Stimulated activated CD4-positive, alpha-beta T cell treated with anti-CD3 and anti-CD28 coated beads, Interleukin-2, amount 100 ng/mL, for 48 hours (primary cell): ENCODE results near the gene KNDC1.

Experiments
- DNase-seq, 2 donors: peaks; one replicate each; pipeline ENCODE4 v3.0.0-alpha.2; 2020

The KNDC1 gene

DNA sequence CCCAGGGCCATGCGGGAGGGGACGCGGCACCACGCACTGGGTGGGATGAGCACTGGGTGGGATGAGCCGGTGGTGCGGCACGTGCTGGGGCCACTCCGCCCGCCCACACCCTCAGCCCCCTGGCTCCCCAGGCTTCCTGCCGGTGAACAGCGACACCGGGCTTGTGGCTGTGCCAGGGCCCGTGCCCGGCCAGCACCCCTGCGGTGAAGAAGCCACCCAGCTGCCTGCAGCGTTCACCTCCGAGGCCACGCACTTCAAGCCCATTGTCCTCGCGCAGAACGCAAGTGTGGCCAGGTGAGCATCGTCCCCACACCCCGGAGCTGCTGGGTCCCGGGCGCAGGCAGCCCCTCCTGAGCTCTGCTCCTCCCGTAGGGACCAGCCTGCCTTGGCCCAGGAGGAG, 38.2 kb downstream of the KNDC1 start:
- no peak for DNase-seq

DNA sequence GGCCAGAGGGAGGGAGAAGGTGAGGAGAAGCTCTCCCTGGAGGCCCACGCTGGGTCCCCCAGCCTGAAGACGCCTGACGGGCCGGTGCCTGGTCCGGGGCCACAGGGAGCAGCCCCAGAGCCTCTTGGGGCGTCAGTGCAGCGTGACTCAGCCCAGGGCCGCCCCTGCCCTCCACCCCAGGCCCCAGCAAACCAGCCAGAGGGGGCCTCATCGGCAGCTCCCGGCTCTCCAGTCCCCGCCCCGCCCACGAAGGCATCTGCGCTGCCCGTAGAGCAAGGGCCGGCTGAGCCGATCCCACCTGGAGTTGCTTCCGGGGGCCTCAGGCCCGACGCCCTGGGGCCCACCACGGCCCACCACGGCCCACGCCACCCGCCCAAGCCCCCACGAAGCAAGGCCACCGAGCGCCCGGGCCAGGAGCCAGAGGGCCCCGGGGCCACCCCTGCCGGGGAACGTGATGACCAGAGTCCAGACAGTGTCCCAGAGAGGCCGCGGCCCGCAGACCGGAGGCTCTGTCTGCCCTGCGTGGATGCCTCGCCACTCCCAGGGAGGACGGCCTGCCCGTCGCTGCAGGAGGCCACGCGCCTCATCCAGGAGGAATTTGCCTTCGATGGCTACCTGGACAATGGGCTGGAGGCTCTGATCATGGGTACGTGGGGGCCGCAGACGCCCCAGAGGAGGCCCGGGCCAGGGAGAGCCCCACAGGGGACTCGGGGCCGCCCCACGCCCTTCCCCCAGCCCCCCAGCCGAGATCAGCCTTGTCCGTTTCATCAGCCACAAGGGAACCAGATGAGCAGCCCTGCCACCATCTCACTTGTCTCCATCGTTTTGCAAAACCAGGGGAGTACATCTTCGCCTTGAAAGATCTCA, 38.8 kb downstream of the KNDC1 start:
- DNase-seq, result no peak

DNA sequence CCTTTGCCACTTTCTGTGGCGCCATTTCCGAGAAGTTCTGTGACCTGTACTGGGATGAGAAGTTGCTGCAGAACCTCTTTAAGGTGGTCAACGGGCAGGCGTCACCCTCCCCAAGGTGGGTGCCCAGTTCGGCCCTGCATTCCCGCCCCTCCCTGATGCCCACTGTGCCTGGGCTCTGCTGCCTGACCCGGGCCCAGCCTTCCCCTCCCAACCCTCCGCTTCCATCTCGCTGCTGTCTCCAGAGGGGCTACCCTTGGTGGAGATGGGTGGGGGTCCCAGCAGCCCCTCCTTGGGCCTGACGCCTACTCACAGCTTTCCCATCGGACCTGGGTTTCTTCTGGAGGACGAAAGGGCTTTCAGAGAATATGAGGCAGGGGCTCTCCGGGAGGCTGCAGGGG, 39.5 kb downstream of the KNDC1 start:
- no peak for DNase-seq

DNA sequence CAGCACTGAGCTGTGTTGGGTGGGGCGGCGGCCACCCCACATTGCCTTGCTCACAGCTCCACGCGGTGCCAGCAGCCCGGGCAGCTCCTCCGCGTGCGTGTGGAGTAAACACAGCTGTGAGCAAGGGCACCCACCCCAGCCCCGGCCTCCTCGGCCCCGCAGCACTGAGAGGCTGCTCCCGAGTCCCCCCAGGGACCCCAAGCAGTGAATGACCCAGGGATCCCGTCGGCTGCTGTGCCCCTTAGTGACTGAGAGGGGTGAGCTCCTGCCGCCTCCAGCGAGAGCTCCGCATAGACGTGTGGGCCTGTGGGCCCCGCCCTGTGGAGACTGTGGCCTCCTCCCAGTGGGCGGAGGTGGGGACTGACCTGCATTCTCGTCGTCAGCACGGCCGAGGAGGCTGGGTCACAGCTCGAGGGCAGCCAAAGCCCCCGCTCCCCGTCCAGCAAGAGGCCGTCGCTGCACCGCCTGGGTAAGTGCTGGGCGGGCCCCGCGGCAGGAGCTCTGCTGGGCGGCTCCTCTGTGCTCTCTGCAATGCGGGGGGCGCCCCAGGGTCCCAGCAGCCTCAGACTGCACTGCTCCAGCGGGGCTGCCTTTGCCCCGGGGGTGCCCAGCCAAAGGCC, 40.1 kb downstream of the KNDC1 start:
- DNase-seq, result no peak

DNA sequence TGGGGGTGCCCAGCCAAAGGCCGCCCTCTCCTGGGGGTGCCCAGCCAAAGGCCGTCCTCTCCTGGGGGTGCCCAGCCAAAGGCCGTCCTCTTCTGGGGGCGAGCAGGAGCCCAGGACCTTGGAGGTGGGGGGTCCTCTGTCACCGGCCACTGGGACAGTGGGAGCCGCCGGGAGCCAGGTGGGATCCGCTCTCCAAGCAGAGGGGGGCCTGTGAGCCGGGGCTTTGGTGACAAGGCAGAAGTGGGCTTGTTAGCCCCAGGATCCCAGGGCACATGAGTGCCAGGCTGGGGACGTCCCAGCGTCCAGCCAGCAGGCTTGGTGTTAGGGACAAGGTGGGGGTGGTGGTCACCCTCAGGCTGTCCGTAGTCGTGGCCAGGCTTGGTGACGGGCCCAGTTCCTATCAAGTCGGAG, 40.6 kb downstream of the KNDC1 start:
- no peak for DNase-seq

DNA sequence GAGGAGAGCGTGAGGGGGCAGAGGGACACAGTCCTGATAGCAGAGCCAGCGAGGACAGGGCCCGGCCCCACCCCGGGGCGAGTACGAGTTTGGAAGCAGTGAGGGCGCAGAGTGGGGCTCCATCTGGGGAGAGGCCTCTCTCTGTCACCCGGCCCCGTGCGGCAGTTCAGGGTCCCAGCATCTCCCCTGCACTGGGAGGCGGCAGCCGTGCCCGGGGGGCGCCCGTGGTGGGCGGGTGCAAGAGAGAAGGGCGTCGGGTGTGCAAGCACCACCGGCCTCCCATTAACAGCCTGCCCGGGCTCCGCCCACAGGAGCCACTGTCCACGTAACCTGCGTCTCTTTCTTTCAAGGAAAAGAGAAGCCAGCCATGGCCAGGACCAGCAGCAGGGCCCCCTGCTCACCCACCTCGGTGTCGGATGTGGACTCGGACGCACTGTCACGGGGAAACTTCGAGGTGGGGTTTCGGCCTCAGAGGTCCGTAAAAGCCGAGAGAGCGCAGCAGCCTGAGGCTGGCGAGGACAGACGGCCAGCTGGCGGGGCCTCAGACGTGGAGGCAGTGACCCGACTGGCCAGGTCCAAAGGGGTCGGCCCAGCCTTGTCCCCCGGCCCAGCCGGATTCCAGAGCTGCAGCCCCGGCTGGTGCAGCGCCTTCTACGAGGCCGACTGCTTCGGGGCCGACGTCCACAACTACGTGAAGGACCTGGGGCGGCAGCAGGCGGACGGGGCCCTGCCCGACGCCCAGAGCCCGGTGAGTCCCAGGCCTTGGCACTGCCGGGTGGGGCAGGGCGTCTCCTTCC, 41.3 kb downstream of the KNDC1 start:
- no peak for DNase-seq

DNA sequence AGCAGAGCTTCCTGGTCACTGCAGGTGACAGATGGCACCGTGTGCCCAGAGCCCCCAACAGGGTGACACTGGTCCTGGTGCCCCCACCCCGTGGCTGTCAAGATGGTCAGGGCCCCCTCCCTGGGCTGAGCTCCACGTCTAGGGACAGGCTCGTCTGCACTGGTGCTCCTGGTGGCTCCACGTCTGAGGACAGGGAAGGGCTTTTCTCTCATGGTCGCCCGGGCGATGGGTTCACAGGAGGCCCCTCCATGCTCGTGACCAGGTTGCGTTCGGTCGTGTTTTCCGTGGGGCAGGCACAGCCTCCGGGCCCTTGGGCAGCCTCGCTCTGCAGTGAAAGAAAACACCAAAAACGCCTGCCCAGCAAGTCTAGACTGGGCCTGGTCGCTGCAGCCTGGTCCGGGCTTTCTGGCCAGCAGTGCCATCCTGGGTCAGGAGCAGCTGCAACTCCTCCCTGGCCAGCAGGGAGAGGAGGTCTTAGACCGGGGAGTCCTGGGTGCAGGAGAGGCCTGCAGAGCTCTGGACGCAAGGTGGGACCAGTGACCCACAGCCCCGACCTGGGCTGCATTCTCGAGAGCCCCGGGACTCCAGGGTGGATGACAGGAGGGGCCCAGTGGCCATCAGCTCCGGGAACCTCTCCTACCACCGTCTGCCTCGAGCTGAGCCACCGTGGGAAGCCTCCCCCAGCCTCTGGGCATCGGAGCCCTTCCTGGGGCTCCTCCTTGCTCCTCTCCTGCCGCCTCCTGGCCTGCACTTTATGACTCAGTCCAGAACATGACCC, 42.1 kb downstream of the KNDC1 start:
- DNase-seq, result no peak

DNA sequence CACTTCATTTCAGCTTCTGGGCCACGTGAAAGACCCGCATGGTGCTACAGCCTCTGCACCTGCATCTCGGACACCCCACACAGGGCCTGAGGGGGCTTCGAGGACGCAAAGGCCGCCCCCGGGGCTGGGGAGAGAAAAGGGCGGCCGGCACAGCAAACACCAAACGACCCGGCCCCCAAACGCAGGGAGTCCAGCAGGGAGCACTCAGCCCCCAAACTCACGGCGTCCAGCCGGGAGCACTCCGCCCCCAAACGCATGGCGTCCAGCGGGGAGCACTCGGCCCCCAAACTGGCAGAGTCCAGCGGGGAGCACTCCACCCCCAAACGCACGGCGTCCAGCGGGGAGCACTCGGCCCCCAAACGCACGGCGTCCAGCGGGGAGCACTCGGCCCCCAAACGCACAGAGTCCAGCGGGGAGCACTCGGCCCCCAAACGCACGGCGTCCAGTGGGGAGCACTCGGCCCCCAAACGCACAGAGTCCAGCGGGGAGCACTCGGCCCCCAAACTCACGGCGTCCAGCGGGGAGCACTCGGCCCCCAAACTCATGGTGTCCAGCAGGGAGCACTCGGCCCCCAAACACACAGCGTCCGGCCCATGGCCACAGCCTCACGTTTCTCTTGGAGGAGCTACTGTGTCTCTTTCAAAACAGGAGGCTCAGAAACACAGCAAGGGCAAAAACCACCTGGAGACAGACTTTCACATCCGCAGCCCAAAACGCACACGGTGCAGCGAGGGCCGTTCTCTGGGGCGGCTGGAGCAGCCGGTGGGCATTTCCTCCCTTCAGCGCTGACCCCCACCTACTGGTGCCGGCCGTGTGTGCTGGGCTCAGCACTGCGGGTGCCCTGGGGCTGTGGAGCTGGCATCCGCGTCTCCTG, 43.0 kb downstream of the KNDC1 start:
- no peak for DNase-seq

DNA sequence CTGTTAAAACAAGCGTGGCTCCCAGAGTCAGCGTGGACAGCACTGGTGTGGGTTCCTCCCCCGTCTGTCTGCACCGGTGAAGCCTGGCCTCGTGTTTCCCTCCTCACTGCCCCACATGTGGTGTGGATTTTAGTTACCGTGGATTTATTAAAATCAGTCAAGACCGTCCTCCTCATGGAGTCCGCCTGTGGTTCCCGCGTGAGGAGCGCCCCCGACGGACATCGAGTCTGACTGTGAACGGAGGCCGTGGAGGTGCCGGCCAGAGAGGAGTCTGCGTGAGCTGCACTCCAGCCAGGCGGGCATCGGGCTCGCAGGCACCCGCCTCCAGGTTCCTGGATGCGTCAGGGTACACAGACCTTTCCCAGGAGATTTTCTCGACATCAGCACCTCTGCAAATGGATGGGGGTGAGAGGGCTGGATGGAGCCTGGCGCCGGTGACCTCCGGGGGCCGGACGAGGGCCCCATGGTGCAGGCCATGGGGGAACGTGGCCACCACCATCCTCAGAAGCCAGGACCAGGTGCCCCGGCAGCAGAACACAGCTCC, 43.7 kb downstream of the KNDC1 start:
- no peak for DNase-seq

DNA sequence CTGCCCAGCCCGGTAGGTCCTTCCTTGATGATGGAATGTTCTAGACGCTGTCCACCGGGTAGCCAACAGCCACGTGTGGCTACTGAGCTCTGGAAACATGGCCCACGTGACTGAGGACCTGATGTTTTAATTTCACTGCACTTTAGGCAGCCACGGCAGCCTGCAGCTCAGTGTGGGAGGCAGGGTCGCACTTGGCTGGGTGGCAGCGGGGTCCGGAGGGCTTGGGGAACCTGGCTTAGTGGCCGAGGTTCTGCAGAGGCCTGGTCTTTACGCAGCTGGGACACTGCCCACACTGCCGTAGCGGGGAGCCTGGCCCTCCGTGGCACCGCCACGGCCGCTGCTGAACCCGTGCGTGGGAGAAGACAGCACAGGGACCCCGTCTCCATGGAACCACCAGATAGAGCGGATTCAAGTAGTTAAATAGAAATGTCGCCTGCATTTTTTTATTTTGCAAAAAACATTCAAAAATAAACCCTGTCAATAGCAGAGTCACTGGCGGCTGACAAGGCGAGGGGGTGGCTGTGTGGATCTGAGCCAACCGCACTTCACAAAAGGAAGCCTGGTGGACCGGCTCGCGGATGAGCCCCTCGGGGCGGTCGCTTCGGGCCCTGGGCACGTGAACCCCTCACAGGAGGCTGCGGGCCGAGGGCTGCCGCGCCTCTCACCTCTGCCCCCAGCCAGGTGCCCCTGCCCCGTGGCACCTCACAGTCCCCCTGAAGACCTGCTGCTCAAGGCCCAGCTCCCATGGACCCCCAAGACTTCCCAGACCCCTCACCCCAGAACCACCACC, 44.4 kb downstream of the KNDC1 start:
- no peak for DNase-seq

DNA sequence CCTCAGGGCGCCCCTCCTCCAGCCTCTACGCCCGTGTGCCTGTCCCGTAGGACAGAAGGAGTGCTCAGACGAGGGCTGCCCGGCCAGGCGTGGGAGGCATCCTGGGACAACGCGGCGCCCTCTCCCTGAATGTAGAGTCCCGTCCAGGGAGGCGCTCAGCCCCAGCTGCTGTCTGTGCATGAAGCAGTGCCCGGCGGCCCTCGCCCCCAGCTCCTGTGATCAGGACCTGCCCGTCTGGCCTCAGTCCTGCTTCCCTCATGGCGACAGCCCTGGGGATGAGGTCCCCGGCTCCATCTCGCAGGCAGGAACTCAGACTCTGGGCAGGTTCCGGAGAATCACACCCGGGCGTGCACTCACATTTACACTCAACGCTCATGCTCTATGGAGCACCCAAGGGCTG, 45.1 kb downstream of the KNDC1 start:
- DNase-seq, result no peak

DNA sequence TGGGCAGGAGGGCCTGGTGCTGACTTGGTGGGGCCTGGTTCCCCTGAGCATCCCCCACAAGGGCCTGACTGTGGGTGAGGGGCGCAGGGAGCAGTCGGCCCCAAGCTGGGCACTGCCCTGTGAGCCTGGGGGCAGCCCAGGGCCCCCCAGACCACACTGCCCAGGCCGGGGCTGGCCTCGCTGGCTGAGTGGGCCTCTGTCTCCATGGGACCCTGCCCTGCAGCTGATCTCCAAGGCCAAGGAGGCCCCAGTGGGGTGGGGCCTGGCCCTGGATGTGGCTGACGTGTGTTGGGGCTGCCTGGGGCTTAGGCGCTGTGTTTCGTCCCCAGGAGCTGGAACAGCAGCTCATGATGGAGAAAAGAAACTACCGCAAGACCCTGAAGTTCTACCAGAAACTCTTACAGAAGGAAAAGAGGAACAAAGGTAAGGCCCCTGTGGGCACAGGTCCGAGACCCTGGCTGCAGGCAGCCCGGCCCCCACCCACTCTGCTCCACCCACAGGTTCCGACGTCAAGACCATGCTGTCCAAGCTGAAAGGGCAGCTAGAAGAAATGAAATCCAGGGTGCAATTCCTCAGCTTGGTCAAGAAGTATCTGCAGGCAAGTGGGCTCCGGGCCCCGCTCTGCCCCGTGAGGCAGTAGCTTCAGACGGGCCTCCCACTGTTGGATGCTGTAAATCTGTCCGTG, 46.5 kb downstream of the KNDC1 start:
- DNase-seq, result no peak

DNA sequence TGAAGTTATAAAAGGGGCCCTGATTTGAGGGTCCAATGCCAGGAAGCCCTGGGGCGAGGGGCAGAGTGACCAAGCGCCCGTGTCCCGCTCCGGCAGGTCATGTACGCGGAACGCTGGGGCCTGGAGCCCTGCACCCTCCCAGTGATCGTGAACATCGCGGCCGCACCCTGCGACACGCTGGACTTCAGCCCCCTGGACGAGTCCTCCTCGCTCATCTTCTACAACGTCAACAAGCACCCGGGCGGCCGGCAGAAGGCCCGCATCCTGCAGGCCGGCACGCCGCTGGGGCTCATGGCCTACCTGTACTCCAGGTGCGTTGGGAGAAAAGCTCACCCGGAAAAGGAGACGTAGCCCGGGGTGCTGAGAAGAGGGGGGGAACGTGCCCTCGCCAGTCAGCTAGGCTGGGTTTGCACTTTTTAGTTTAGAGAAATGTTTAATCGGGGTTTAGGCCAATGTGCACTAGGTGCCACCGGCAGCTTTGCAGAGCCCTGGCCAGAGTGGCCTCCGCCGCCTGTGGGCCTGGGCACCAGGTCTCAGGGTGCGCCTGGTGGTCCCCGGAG, 47.1 kb downstream of the KNDC1 start:
- DNase-seq, result no peak

DNA sequence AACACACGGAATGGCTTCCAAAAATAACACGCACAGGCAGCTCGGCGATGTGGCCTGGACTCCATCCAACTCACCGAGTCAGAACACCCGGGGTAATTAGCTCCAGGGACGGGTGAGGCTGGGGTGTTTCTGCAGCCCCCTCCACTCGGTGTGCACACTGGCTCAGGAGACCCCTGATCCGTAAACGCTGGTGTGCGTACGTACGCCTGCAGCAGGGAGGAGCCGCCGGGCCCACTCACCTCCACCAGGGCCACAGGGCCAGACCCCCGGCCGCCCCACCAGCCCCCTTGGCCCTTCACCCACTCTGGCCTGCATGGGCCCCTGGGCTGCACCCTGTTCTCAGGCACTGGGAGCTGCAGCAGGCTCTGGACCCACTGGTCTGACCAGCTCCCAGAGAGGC, 47.6 kb downstream of the KNDC1 start:
- no peak for DNase-seq

DNA sequence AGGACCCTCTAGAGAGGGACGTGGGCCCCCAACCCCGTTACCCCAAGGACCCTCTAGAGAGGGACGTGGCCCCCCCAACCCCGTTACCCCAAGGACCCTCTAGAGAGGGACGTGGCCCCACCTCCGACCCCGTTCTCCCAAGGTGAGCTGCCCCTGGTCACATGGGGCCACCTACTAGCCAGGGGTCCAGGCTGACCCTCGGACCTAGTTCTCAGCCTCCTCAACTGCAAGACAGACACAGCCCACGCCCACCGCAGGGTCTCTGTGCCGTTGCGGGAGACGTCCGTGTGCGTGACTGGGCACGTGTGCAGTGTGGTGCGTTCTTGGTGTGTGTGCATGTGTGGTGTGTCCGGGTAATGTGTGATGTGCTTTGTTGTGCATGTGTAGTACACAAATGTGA, 48.4 kb downstream of the KNDC1 start:
- DNase-seq, result no peak

DNA sequence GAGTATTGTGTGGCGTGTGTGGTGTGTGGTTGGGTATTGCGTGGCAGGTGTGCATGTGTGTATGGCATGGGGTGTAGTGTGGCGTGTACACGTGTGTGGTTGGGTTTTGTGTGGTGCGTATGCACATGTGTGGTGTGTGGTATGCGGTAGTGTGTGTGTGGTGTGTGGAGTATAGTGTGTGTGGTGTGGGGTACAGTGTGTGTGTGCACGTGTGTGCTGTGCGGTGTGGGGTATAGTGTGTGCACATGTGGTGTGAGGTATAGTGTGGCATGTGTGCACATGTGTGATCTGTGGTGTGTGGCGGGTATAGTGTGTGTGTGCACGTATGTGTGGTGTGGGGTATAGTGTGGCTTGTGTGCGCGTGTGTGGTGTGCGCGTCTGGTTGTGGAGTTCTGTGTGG, 49.1 kb downstream of the KNDC1 start:
- no peak for DNase-seq

DNA sequence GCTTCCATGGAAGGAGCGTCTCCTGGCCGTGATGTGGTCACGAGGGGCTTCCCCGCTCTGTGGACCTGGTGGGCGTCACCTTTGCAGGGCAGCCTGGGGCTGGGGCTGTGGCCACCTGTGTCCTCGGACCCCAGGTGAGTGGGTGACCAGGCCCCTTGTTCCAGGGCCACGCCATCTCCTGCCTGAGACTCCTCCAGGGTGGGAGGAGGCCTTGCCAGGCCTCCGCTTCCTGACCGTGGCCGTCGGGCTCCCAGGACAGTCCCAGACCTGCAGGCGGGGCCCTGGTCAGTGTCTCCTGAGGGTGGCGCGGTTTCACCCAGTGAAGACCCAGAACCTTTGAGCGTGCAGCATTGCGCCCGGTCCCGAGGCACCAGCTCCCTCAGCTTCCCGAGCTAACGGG, 49.6 kb downstream of the KNDC1 start:
- no peak for DNase-seq

DNA sequence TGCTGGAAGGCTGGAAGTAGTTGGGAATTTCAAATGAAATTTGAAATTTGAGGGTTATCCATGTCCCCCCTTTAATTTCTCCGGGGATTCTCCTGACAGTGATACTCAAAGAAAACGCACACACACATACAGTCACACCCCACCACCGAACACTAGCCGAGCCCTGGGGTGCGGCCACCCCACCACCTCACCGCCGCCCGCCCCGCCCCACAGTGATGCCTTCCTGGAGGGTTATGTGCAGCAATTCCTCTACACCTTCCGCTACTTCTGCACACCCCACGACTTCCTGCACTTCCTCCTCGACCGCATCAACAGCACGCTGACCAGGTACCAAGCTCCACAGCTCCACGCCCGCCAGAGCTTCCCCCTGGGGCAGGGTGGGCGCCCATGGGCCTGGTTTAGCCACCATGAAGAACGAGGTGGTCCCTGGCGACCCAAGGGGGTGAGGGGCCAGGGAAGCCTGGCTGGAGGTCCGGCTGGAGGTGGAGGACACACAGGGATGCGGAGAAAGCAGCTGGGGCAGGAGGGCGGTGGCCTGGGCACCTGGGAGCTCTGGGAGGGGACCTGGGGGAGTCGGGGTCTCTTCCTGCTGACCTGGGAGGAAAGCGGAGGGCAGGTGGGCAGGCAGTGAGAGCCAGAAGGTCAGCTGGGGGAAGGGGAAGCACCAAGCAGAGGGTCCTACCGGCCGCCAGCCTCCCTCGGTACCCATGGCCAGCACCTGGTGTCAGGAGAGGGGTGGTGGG, 50.5 kb downstream of the KNDC1 start:
- no peak for DNase-seq
